Colonic mucosa (tissue), 4 donors: ENCODE measurements around the gene CTTN. TPM values are rescaled to one million over a fixed set of nuclear protein-coding genes. Genes with fewer than 3 reads are reported as not detected.

Source experiments
- DNase-seq: peaks from one replicate; pipeline ENCODE4 v3.0.0-alpha.2; 2020
- H3K27ac ChIP-seq: fragments of 200-600 bp; one replicate; pipeline ENCODE4 v1.8.0; 2021
- H3K27me3 ChIP-seq: fragments of 200-600 bp; one replicate; pipeline ENCODE4 v1.8.0; 2021
- H3K36me3 ChIP-seq: fragments of 200-600 bp; one replicate; pipeline ENCODE4 v1.8.0; 2021
- H3K4me1 ChIP-seq: fragments of 200-600 bp; one replicate; pipeline ENCODE4 v1.8.0; 2021; ENCODE audit warnings: mild to moderate bottlenecking
- H3K4me3 ChIP-seq: fragments of 200-600 bp; one replicate; pipeline ENCODE4 v1.8.0; 2021
- H3K9ac ChIP-seq, 2 donors: one replicate each; pipeline ENCODE4 v1.7.0; 2013; ENCODE audit warnings: control low read depth in 2 of 2, low read depth in 2 of 2, low read length in 2 of 2
- H3K9me3 ChIP-seq: fragments of 200-600 bp; one replicate; pipeline ENCODE4 v1.8.0; 2021
- CTCF ChIP-seq: fragments of 200-600 bp; IDR thresholded peaks from one replicate; pipeline ENCODE4 v1.8.0; 2022; ENCODE audit warnings: antibody characterized with exemption, mild to moderate bottlenecking
- intact Hi-C: fragments of 100-400 bp; cut with DNase I; formaldehyde crosslinking; loops from one replicate; pipeline ENCODE4 v1.14.1; 2022
- total RNA-seq, 2 donors: library from RNA; stranded (reverse); fragmentation: NEBNext Ultra II Directional in 1 of 2; extraction: Animal tissue kit (Norgen Biotek cat#: 25700) in 1 of 2; gene quantifications; one replicate each; pipeline ENCODE4 v1.2.1, GENCODE V29; 2021
- donor health status: healthy.
- donor health status: DM: no; HTN: no; CAD: no.
- donor health status: DM: no; HTN: no; CAD: no.

Gene CTTN
- total RNA-seq, 2 donors from 2014 or later: 249 to 302 TPM

GRCh38 chr11:70360211-70360610, 38.1 kb upstream of the CTTN start:
- H3K36me3 ChIP-seq: peaks cover 31% of the 10 kb centered on the region
- no peak overlapping the region for H3K27ac ChIP-seq
- H3K27me3 ChIP-seq: no peaks in the 10 kb centered on the region
- DNase-seq: no peak
- H3K4me1 ChIP-seq: no peaks in the 10 kb centered on the region
- intact Hi-C loops: no loop called here
- H3K9ac ChIP-seq: no peak overlapping the region
- TF ChIP-seq CTCF: no peak
- no peaks in the 10 kb centered on the region for H3K9me3 ChIP-seq
- H3K4me3 ChIP-seq: no peak overlapping the region

- no peaks in the 10 kb centered on the region for H3K9me3 ChIP-seq
- DNase-seq: no peak
- H3K4me1 ChIP-seq: no peaks in the 10 kb centered on the region
- intact Hi-C loops: no loop called here
- H3K9ac ChIP-seq: no peak overlapping the region
- H3K27ac ChIP-seq: no peak overlapping the region
- H3K36me3 ChIP-seq: peaks cover 14% of the 10 kb centered on the region
- TF ChIP-seq CTCF: no peak
- H3K4me3 ChIP-seq: no peak overlapping the region
- H3K27me3 ChIP-seq: no peaks in the 10 kb centered on the region
Measured at GRCh38 chr11:70364178-70364577, 34.2 kb upstream of the CTTN start.

- peaks cover 12% of the 10 kb centered on the region for H3K36me3 ChIP-seq
- no peak for DNase-seq
- TF ChIP-seq CTCF: no peak
- no peaks in the 10 kb centered on the region for H3K27me3 ChIP-seq
- H3K9ac ChIP-seq: no peak overlapping the region
- no peaks in the 10 kb centered on the region for H3K9me3 ChIP-seq
- intact Hi-C loops: no loop called here
- no peaks in the 10 kb centered on the region for H3K4me1 ChIP-seq
- H3K27ac ChIP-seq: no peak overlapping the region
- no peak overlapping the region for H3K4me3 ChIP-seq
Measured at GRCh38 chr11:70364745-70365543, 33.4 kb upstream of the CTTN start.

- no peak for TF ChIP-seq CTCF
- H3K27me3 ChIP-seq: no peaks in the 10 kb centered on the region
- no peaks in the 10 kb centered on the region for H3K9me3 ChIP-seq
- H3K36me3 ChIP-seq: peaks cover 7% of the 10 kb centered on the region
- H3K9ac ChIP-seq: no peak overlapping the region
- no peak overlapping the region for H3K27ac ChIP-seq
- intact Hi-C loops: no loop called here
- H3K4me1 ChIP-seq: no peaks in the 10 kb centered on the region
- DNase-seq: no peak
- no peak overlapping the region for H3K4me3 ChIP-seq
Measured at GRCh38 chr11:70365544-70365927, 32.8 kb upstream of the CTTN start.

GRCh38 chr11:70367071-70367470, 31.3 kb upstream of the CTTN start:
- intact Hi-C loops: no loop called here
- peaks cover 6% of the 10 kb centered on the region for H3K36me3 ChIP-seq
- DNase-seq: no peak
- no peak overlapping the region for H3K27ac ChIP-seq
- no peak overlapping the region for H3K9ac ChIP-seq
- H3K9me3 ChIP-seq: no peaks in the 10 kb centered on the region
- no peaks in the 10 kb centered on the region for H3K27me3 ChIP-seq
- TF ChIP-seq CTCF: no peak
- H3K4me1 ChIP-seq: no peaks in the 10 kb centered on the region
- no peak overlapping the region for H3K4me3 ChIP-seq
